DOHH2 (cell line): ENCODE results near the gene MLH3.

ENCODE experiments used
- CTCF ChIP-seq: fragments of 200-600 bp; sonication (generic); IDR thresholded peaks from one replicate; pipeline ENCODE4 v1.5.1; 2014; ENCODE audit warnings: antibody characterized with exemption, mild to moderate bottlenecking, low read depth, low read length; ENCODE audit not compliant: poor library complexity, severe bottlenecking
- EZH2phosphoT487 ChIP-seq: fragments of 200-600 bp; sonication (generic); IDR thresholded peaks from 2 replicates; pipeline ENCODE4 v1.6.1; 2017; ENCODE audit warnings: borderline replicate concordance, mild to moderate bottlenecking, antibody characterized with exemption, low read length, moderate library complexity, mixed read lengths

DNA sequence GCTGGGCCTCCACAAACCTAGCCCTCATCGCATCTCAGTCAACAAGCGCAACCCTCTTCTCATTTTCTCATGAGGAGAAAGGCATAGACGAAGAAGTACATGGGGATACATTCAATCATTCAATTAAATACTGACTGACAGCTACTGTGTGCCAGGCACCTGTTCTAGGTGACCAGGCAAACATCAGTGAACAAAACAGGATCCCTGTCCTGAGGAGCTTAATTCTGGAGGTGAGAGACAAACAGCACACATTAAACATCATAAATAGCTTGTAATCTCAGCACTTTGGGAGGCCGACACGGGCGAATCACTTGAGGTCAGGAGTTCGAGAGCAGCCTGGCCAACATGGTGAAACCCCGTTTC is 12.9 kb upstream of the MLH3 start:
- TF ChIP-seq CTCF = no peak
- no peak for TF ChIP-seq EZH2phosphoT487
